Endothelial cell of umbilical vein (primary cell): Measurements from ENCODE around the gene CHCHD10. TPM values are rescaled to one million over a fixed set of nuclear protein-coding genes. Genes with fewer than 3 reads are reported as not detected.

Source experiments
- BruUV-seq: library from RNA; stranded (reverse); fragments of 400-500 nt; replicated peaks from 2 replicates; lab custom pipeline; 2021; lab: Mats Ljungman, UMichigan
- CTCF ChIA-PET: fragments of 300-600, 350-600 bp; sonication (Branson Sonifier 250); formaldehyde crosslinking; loops from one replicate; lab custom pipeline; 2021; ENCODE audit warnings: antibody characterized with exemption, inconsistent platforms; lab: Charles Lee
- POLR2A ChIA-PET: fragments of 300-600, 350-600 bp; sonication (Branson Sonifier 250); formaldehyde crosslinking; loops from one replicate; lab custom pipeline; 2021; ENCODE audit warnings: antibody characterized with exemption, inconsistent platforms; lab: Charles Lee
- DNase-seq: peaks from one replicate; pipeline ENCODE4 v3.0.0-alpha.2; 2011; ENCODE audit warnings: low read depth, low spot score
- FAIRE-seq: peaks from 2 replicates; lab custom pipeline; 2011; peaks lifted over from hg19 to GRCh38; lab: Jason Lieb, UNC
- H2AFZ ChIP-seq: 2 replicates; pipeline ENCODE4 v1.6.0; 2012; ENCODE audit warnings: low read depth, low read length, control low read depth, inconsistent platforms
- H3K27ac ChIP-seq: 2 replicates; pipeline ENCODE4 v1.5.1; 2011; ENCODE audit warnings: low read depth, mild to moderate bottlenecking, control low read depth, low read length, moderate library complexity; ENCODE audit not compliant: insufficient read depth
- H3K27me3 ChIP-seq, 2 experiments: 2 replicates each; pipeline versions ENCODE4 v1.6.0 to v1.6.1; 2011; ENCODE audit warnings: low read length in 2 of 2, mixed read lengths in 1 of 2; ENCODE audit not compliant: control insufficient read depth in 2 of 2, insufficient read depth in 2 of 2
- H3K36me3 ChIP-seq, 2 experiments: 2 replicates in 1 of 2; 3 replicates in 1 of 2; pipeline ENCODE4 v1.5.1; 2011; ENCODE audit warnings: low read length in 2 of 2, mild to moderate bottlenecking in 1 of 2, moderate library complexity in 1 of 2; ENCODE audit not compliant: control insufficient read depth in 2 of 2, insufficient read depth in 2 of 2; ENCODE audit errors: extremely low read depth in 1 of 2
- H3K4me1 ChIP-seq: 3 replicates; pipeline ENCODE4 v1.5.1; 2011; ENCODE audit warnings: mild to moderate bottlenecking, low read length; ENCODE audit not compliant: control insufficient read depth, insufficient read depth; ENCODE audit errors: extremely low read depth
- H3K4me2 ChIP-seq: 2 replicates; pipeline ENCODE4 v1.6.1; 2011; ENCODE audit warnings: low read length, control low read depth, mixed read lengths; ENCODE audit not compliant: insufficient read depth
- H3K4me3 ChIP-seq, 3 experiments: fragments of 200-600 bp in 1 of 3; sonication (generic), shearing (Covaris generic) in 1 of 3; replicated peaks in 1 of 3; 2 replicates each; pipeline ENCODE4 v1.5.1; 2011 to 2016; ENCODE audit warnings: control low read depth in 3 of 3, low read length in 3 of 3, mild to moderate bottlenecking in 2 of 3, inconsistent platforms in 1 of 3, low read depth in 1 of 3, moderate library complexity in 1 of 3; ENCODE audit not compliant: insufficient read depth in 1 of 3
- H3K79me2 ChIP-seq: 2 replicates; pipeline ENCODE4 v1.6.0; 2012; ENCODE audit warnings: low read length, inconsistent platforms; ENCODE audit not compliant: control insufficient read depth, insufficient read depth
- H3K9ac ChIP-seq: replicated peaks from 2 replicates; pipeline ENCODE3; 2011; ENCODE audit warnings: low read length, control low read depth; ENCODE audit not compliant: insufficient read depth; ENCODE audit errors: extremely low read depth
- H3K9me1 ChIP-seq: replicated peaks from 3 replicates; pipeline ENCODE4 v1.6.0; 2011; ENCODE audit warnings: mild to moderate bottlenecking, low read length; ENCODE audit not compliant: control insufficient read depth, insufficient read depth; ENCODE audit errors: extremely low read depth
- H3K9me3 ChIP-seq: replicated peaks from 2 replicates; pipeline ENCODE4 v1.5.1; 2012; ENCODE audit warnings: low read length, inconsistent platforms; ENCODE audit not compliant: control insufficient read depth, insufficient read depth
- H4K20me1 ChIP-seq: replicated peaks from 2 replicates; pipeline ENCODE3; 2011; ENCODE audit warnings: mild to moderate bottlenecking, low read length; ENCODE audit not compliant: control insufficient read depth, insufficient read depth; ENCODE audit errors: extremely low read depth
- EZH2 ChIP-seq: IDR thresholded peaks from 2 replicates; pipeline ENCODE4 v1.6.1; 2012; ENCODE audit warnings: borderline replicate concordance, low read depth, mild to moderate bottlenecking, moderate library complexity, low read length, inconsistent platforms; ENCODE audit not compliant: severe bottlenecking
- FOS ChIP-seq: IDR thresholded peaks from 2 replicates; pipeline ENCODE4 v1.6.1; 2011; ENCODE audit warnings: mild to moderate bottlenecking, low read length, moderate library complexity, borderline replicate concordance; ENCODE audit not compliant: insufficient read depth
- GATA2 ChIP-seq: IDR thresholded peaks from 2 replicates; pipeline ENCODE4 v1.7.0; 2011; ENCODE audit warnings: low read depth, mild to moderate bottlenecking, moderate library complexity, mixed read lengths, low read length; ENCODE audit not compliant: insufficient read length, insufficient read depth
- POLR2A ChIP-seq: IDR thresholded peaks from 2 replicates; pipeline ENCODE4 v1.6.1; 2012; ENCODE audit warnings: low read depth, mild to moderate bottlenecking, control low read depth, low read length
- dilution Hi-C: fragments of 300-500 bp; cut with MboI; formaldehyde crosslinking; loops from one replicate; pipeline ENCODE4 v1.15.0; 2019; ENCODE audit warnings: low sequenced_read_pairs; ENCODE audit not compliant: extremely low pct_ligation_motif_present
- intact Hi-C: fragments of 100-400 bp; cut with micrococcal nuclease; formaldehyde crosslinking; loops from one replicate; pipeline ENCODE4 v1.10.0; 2022
- polyA plus RNA-seq, 4 experiments: library from polyadenylated mRNA; depleted of rRNA in 3 of 4; stranded (reverse) in 3 of 4; unstranded in 1 of 4; fragments of >200 nt; gene quantifications; 2 replicates each; pipeline versions ENCODE4 v1.2.1 to v1.2.3, GENCODE V29; 2011 to 2012; ENCODE audit warnings: missing spikeins in 1 of 4
- total RNA-seq: library from RNA; stranded (reverse); gene quantifications from 2 replicates; pipeline ENCODE4 v1.2.3, GENCODE V29; 2021
- TF ChIP-seq, protein P1 (sequence below): IDR thresholded peaks from 2 replicates; pipeline ENCODE4 v1.6.1; 2011; ENCODE audit not compliant: insufficient read depth, insufficient read length
- TF ChIP-seq, protein P2 (sequence below), 2 donors: IDR thresholded peaks; 1 replicate in 1 of 2; 2 replicates in 1 of 2; pipeline ENCODE4 v1.5.1; 2011; ENCODE audit warnings: low read length in 2 of 2, mild to moderate bottlenecking in 2 of 2, moderate library complexity in 2 of 2, control low read depth in 1 of 2, inconsistent platforms in 1 of 2, low read depth in 1 of 2; ENCODE audit not compliant: insufficient read depth in 1 of 2; ENCODE audit errors: extremely low read depth in 1 of 2

Gene CHCHD10
- total and polyA plus RNA-seq, 2 donors (not counting 3 experiments of a cell fraction or from before 2014, with no cell fraction given) = 28.1 to 75.6 TPM

DNA sequence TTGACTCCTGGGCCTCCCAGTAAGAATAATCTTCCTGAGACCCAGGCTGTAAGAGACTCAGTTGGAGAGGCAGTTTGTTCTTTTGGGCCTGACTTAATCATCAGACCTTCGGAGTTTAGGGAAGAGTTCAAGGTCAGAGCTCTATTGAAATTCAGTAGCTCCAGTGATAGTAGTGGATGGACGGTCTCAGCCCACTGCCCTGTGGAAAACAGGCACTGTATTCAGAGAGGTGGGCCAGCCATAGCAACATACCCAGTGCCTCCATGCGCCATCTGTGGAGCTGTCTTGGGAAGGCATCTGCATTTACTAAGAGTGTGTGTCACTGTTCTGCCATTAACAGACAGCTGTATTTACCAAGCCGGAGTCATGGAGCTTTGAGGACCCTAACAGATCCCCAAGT, 21.9 kb upstream of the CHCHD10 start:
- Histone ChIP-seq H3K9me1 (no peaks in the 10 kb centered on the region), H3K79me2 (peaks cover 57% of the 10 kb centered on the region), H3K9me3 (no peaks in the 10 kb centered on the region), H4K20me1 (peaks cover 2% of the 10 kb centered on the region), H3K27ac (no peak overlapping the region), H2AFZ (no peak overlapping the region), H3K36me3 (peaks cover 0 to 18% of the 10 kb centered on the region in 2 experiments), H3K27me3 (no peaks in the 10 kb centered on the region), H3K9ac (no peak overlapping the region), H3K4me1 (peaks cover 13% of the 10 kb centered on the region), H3K4me2 (no peak overlapping the region), H3K4me3 (no peak overlapping the region)
- intact Hi-C loops (loop anchor here (5.0 kb wide), 1 partner anchor 48 kb away; the partner anchor contains the start of gene DERL3), dilution Hi-C loops (no loop called here)
- POLR2A ChIA-PET = no interaction called here
- no TSS peak for BruUV-seq
- CTCF ChIA-PET = interaction anchor here (0.8 to 1.6 kb wide), 6 partner anchors 10 to 60 kb away, joined by 3 to 10 read pairs (median 4); partner anchors contain the start of gene MMP11
- TF ChIP-seq, protein P1, sequence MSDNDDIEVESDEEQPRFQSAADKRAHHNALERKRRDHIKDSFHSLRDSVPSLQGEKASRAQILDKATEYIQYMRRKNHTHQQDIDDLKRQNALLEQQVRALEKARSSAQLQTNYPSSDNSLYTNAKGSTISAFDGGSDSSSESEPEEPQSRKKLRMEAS = no peak
- TF ChIP-seq EZH2 (no peak), POLR2A (no peak), FOS (no peak), GATA2 (no peak)
- TF ChIP-seq, protein P2, sequence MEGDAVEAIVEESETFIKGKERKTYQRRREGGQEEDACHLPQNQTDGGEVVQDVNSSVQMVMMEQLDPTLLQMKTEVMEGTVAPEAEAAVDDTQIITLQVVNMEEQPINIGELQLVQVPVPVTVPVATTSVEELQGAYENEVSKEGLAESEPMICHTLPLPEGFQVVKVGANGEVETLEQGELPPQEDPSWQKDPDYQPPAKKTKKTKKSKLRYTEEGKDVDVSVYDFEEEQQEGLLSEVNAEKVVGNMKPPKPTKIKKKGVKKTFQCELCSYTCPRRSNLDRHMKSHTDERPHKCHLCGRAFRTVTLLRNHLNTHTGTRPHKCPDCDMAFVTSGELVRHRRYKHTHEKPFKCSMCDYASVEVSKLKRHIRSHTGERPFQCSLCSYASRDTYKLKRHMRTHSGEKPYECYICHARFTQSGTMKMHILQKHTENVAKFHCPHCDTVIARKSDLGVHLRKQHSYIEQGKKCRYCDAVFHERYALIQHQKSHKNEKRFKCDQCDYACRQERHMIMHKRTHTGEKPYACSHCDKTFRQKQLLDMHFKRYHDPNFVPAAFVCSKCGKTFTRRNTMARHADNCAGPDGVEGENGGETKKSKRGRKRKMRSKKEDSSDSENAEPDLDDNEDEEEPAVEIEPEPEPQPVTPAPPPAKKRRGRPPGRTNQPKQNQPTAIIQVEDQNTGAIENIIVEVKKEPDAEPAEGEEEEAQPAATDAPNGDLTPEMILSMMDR (IDR thresholded peaks at IDR 0.05; ENCODE audit: extremely low read depth in 1 of 2, insufficient read depth in 1 of 2, low read depth in 1 of 2, low read length in 2 of 2) = no peak
- DNase-seq (no peak), FAIRE-seq (no peak)
